NCI-H2196 treated with DMSO at 0.1 percent for 48 hours (cell line): Measurements from ENCODE around the gene RBM28.

Source experiments
- DNase-seq: peaks from one replicate; lab custom pipeline; 2025; ENCODE audit not compliant: unreplicated experiment; lab: John Stamatoyannopoulos, UW

RBM28 gene

DNA sequence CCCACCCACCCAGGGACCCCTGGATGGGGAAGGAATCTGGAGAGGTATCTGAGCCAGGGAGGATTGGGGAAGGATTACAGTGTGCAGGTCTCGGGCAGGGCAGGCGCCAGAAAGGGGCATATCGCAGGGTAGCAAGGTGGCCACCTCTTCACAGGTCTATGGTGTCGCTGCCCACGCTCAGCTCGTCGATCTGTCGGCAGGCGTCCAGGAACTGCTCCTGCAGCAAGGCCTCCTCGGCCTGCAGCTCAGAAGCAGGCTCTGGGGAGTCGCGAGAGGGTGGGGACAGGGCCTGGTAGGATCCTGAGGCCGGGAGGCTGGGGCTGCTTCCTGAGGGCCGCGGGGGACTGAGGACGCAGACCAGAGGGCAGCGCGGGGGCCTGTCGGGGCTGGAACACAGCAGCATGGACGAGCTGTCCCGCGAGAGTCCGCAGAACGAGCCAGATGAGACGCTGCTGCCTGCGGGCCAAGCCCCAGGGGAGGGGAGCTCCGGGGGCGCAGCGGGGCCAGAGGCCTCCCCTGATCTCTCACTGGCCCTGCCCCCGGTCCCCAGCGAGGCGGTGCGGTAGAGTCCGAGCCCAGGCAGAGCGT lies 7.1 kb upstream of the RBM28 start:
- no peak for DNase-seq

- DNase-seq = no peak
These were observed 5.7 kb upstream of the RBM28 start for GRCh38 chr7:128349466-128349825.

GRCh38 chr7:128347647-128348097 lies 4.0 kb upstream of the RBM28 start:
- peak; percentile 22 for DNase-seq

GRCh38 chr7:128344431-128344774 lies 695 bp upstream of the RBM28 start:
- no peak for DNase-seq

- no peak for DNase-seq
These were observed 2.0 kb downstream of the RBM28 start for GRCh38 chr7:128341733-128342132.

DNA sequence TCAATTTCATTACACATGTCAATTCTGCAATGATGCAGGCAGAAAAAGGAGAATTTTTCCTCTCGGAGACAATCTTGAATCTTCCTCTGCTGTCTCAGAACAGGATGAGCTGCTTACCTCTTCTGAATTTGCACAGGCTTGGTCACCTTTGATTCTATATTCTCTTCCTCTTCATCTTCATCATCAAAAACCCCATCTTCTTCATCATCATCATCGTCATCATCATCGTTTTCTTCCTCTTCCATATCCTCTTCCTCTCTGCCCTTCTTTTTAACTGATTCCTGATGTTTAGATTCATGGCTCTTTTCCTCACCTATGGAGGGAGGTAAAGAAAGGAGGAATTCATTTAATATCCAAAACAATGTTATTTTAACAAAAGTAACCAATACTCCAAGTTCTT lies 8.0 kb downstream of the RBM28 start:
- DNase-seq = no peak

DNA sequence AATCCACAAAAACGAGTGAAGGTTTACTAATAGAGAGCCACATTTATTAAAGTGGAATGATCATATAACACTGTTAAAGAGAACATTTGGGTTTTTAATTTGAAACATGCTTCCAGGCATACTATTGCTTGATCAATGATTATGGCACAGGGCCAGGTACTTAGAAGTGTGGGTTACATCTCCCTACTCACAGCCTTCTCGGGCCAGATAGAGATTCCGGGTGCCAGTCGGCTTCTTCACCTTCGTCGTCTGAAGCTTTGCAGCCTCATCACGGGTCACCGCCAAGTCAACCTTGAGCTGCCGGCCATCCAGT lies 19.4 kb downstream of the RBM28 start:
- DNase-seq = no peak

- DNase-seq = no peak
These were observed 20.0 kb downstream of the RBM28 start for GRCh38 chr7:128323459-128324367.

DNA sequence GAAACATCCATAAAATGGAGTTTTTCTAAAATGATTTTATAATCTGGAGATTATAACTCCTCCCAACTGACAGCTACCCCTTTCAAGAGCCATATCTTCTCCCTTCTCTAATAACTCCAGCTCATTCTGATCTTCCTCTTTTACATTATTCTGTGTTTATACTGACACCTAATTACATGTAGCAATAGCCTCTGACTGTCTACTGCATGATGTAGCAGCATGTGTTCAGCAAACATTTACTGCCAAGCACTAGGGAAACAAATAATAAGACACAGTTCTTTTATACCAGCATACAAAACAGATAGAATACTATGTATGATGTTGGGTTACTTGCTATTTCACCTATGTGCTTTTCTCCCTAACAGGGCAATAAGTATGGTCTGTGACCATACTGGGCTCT lies 20.7 kb downstream of the RBM28 start:
- no peak for DNase-seq

GRCh38 chr7:128322040-128322643 lies 21.6 kb downstream of the RBM28 start:
- peak; percentile 6 for DNase-seq

GRCh38 chr7:128321044-128321422 lies 22.7 kb downstream of the RBM28 start:
- no peak for DNase-seq

DNA sequence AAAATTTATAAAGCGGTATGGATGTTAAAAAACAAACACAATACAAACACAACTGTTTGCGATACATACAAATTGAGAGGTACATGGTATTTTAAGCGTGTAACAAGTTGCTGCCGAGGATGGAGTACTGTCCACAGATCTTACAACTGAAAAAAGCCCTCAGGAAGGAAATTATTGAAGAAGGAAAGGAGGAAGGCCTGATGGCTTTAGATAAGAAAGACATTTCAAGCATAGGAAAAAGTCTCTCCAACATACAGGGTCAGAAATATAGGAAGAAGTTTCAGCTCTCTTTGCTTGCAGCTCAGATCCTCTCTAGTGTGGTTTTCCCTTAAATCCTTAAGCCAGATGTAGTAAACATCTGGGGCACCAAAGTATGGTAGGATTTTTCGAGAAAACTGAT lies 25.0 kb downstream of the RBM28 start:
- DNase-seq = no peak

DNA sequence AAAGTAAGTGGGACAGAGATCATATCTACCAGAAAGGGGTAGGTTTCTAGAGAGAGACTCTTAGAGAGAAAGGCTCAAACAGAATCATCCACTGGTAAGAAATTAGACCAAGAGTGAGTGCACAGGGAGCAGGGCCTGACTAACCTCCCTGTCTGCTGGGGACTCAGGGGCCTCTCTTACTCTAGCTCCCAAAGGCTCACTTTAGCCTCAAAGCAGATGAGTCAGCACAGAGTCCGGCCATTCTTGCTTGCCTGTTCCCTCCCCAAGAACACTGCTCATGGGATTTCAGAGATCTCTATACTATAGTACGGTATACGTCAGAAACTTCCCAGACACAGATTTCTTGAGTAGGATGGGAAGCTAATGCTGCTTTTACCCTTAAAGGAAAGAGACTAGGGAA lies 32.7 kb downstream of the RBM28 start:
- DNase-seq = no peak

GRCh38 chr7:128310499-128310898 lies 33.2 kb downstream of the RBM28 start:
- DNase-seq = no peak

DNA sequence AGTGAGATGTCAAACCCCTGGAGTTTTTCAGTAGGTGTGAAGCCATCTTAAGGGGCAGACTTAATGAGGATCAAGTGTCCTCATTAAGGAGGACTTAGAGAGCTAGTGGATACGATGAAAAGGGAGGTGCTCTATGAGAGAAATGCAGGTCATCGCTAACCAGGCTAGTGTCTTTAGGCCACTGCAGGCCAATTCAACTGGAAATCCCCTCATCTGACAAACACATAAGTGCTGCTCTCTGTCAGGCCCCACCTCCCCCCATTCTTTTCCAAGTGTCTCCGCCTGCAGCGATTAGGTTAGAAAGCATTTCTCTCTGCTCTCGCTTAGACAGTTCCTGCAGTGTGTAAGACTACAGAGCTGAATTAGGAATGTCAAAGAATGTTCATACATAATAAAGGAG lies 33.7 kb downstream of the RBM28 start:
- DNase-seq = no peak

GRCh38 chr7:128309124-128309523 lies 34.6 kb downstream of the RBM28 start:
- DNase-seq = no peak

DNA sequence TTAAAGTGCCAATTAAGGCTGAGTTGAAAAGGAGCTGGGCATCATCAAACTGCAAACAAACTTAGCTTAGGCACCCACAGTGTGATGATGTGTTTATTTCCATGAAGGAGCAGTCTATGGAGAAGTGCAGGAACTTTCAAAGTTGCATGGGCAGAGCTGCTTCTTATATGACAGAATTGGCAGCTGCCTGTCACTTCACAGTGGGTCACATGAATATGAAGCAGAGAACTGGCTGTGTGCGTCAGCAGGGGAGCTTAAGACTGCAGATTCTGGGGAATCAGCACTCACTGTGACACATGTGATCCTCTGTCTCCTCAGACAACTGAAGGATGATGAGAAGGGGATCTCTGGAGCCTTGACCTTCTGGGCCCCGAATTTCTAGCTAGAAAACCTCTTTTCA lies 36.6 kb downstream of the RBM28 start:
- DNase-seq = no peak

DNA sequence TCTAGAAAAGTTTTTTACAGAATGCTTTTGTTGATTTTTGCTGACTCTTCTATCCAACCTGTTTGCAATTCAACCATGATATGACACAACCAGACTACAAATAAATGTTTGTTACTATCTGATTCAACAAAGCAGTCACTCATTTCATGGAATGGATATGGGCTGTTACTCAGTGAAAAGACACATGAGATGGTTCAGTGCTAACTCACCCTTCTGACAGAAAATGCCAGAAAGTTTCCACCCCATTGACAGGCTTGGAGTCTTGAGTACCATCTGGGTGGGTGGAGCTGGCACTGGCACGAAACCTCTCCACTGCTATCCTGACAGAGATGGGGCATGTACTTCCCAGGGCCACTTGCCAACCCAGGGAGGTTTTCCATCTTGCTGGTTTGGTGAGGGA lies 39.5 kb downstream of the RBM28 start:
- no peak for DNase-seq

- no peak for DNase-seq
These were observed 40.1 kb downstream of the RBM28 start for GRCh38 chr7:128303643-128304042.

DNA sequence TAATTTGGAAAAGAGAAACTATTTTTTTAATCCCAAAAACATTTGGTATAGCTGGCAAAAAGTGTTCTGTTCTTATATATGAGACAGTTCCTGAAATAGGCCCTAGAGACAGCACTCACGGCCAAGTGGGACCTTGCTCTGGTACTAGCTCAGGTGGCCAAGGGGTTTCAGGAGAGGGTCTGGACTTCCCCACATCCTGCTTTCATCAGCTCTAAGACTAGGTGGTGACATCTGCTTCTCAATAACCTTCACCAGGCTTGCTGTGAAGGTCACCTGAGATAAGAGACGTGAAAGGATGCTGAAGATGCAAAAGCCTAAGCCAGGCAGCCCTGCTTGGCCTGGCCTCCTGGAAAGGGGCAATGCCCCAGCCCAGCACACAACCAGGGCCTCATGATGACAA lies 40.6 kb downstream of the RBM28 start:
- DNase-seq = no peak

- no peak for DNase-seq
These were observed 41.6 kb downstream of the RBM28 start for GRCh38 chr7:128302139-128302538.

GRCh38 chr7:128299109-128299607 lies 44.5 kb downstream of the RBM28 start:
- DNase-seq = no peak
